Ectodermal cell (in vitro differentiated cells): Measurements from ENCODE around the gene SRMS.

Experiments used
- H3K27ac ChIP-seq: 2 replicates; pipeline ENCODE4 v1.7.0; 2013; ENCODE audit warnings: mild to moderate bottlenecking, low read depth, low read length; ENCODE audit not compliant: insufficient read depth, poor library complexity, severe bottlenecking
- H3K27me3 ChIP-seq: 2 replicates; pipeline ENCODE4 v1.7.0; 2013; ENCODE audit warnings: mild to moderate bottlenecking, low read length; ENCODE audit not compliant: insufficient read depth, control insufficient read depth, poor library complexity, severe bottlenecking
- H3K36me3 ChIP-seq: one replicate; pipeline ENCODE4 v1.7.0; 2013; ENCODE audit warnings: low read length; ENCODE audit not compliant: control insufficient read depth, insufficient read depth
- H3K4me1 ChIP-seq: one replicate; pipeline ENCODE4 v1.7.0; 2013; ENCODE audit warnings: low read length; ENCODE audit not compliant: control insufficient read depth, insufficient read depth
- H3K4me3 ChIP-seq: 2 replicates; pipeline ENCODE4 v1.7.0; 2013; ENCODE audit warnings: low read depth, low read length, control low read depth; ENCODE audit not compliant: insufficient read depth
- H3K9me3 ChIP-seq: 2 replicates; pipeline ENCODE4 v1.7.0; 2013; ENCODE audit warnings: mild to moderate bottlenecking, low read length, moderate library complexity; ENCODE audit not compliant: control insufficient read depth
- WGBS, 2 experiments: methylation state at CpG; one replicate each; pipeline ENCODE4 v1.1.7; 2013; ENCODE audit warnings: missing lambda C conversion rate in 2 of 2; 5-methylcytosine and 5-hydroxymethylcytosine counted together

SRMS gene

DNA sequence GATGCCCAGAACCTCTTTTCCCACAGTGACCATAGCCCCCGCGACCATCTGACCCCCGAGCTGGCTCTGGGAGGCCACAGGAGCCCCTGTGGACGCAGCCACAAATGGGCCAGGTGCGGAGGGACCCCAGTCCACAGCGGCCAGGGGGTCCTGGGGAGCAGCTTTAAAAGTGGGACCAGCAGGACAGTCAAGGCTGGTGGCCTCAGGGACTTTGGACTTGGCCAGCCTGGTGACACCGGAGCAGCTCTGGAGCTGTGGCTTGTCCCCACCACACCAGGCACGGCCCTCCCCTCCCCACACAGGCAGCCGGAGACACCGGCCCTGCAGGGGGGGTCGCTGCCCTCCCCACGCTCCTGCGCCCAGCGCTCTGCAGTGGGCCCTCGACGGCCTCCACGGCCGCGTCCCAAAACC lies 9.9 kb upstream of the SRMS start:
- Histone ChIP-seq H3K4me1 (peaks cover 15% of the 10 kb centered on the region), H3K9me3 (no peaks in the 10 kb centered on the region), H3K27me3 (peaks cover 5% of the 10 kb centered on the region), H3K36me3 (no peaks in the 10 kb centered on the region), H3K27ac (no peak overlapping the region), H3K4me3 (no peak overlapping the region)
- 91 to 93% methylated on average over 19 of the region's 19 CpGs for WGBS, 2 experiments

DNA sequence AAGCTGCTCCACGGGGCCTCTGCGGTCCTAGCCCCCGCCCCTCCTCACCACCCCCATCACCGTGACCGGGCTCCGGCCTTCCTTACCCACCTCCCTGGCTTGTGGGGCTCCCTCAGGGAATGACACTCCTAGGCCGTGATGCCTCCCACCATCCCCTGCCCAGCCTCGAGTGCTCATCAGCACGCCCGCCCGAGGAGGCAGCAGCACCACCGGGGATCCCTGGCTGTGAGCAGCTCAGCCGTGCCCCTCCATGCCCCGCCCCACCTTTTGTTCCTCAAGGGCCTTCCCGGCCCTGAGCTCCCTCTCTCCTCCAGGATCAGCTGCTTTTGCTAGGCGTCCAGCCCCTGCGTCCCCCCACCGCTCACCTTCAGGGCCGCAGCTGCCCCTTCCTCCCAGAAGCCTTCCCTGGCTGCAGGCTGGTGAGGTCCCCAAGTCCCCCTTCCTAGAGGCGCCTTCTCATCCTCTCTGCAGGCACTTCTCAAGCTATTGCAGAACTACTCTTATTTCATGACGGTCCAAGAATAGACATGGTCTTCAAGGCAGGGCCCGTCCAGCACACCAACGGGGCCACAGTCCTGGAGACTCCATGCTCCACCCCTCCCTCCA lies 9.4 kb upstream of the SRMS start:
- H3K9me3 ChIP-seq = no peaks in the 10 kb centered on the region
- peaks cover 5% of the 10 kb centered on the region for H3K27me3 ChIP-seq
- H3K36me3 ChIP-seq = no peaks in the 10 kb centered on the region
- H3K4me1 ChIP-seq = peaks cover 15% of the 10 kb centered on the region
- 49 to 50% methylated on average over 23 of the region's 23 CpGs for WGBS, 2 experiments
- H3K27ac ChIP-seq = no peak overlapping the region
- H3K4me3 ChIP-seq = no peak overlapping the region

DNA sequence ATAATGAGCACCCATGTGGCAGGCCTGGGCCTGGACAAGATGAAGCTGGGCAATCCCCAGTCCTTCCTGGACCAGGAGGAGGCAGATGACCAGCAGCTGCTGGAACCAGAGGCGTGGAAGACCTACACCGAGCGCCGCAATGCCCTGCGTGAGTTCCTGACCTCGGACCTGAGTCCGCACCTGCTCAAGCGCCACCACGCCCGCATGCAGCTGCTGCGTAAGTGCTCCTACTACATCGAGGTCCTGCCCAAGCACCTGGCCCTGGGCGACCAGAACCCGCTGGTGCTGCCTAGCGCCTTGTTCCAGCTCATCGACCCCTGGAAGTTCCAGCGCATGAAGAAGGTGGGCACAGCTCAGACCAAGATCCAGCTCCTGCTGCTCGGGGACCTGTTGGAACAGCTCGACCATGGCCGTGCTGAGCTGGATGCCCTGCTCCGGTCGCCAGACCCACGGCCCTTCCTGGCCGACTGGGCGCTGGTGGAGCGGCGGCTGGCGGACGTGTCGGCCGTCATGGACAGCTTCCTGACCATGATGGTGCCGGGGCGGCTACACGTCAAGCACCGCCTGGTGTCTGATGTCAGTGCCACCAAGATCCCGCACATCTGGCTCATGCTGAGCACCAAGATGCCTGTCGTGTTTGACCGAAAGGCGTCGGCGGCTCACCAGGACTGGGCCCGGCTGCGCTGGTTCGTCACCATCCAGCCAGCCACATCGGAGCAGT lies 8.3 kb upstream of the SRMS start:
- H3K27ac ChIP-seq = no peak overlapping the region
- H3K4me3 ChIP-seq = no peak overlapping the region
- peaks cover 5% of the 10 kb centered on the region for H3K27me3 ChIP-seq
- no peaks in the 10 kb centered on the region for H3K36me3 ChIP-seq
- peaks cover 15% of the 10 kb centered on the region for H3K4me1 ChIP-seq
- no peaks in the 10 kb centered on the region for H3K9me3 ChIP-seq
- 95 to 96% methylated on average over 45 of the region's 45 CpGs for WGBS, 2 experiments

DNA sequence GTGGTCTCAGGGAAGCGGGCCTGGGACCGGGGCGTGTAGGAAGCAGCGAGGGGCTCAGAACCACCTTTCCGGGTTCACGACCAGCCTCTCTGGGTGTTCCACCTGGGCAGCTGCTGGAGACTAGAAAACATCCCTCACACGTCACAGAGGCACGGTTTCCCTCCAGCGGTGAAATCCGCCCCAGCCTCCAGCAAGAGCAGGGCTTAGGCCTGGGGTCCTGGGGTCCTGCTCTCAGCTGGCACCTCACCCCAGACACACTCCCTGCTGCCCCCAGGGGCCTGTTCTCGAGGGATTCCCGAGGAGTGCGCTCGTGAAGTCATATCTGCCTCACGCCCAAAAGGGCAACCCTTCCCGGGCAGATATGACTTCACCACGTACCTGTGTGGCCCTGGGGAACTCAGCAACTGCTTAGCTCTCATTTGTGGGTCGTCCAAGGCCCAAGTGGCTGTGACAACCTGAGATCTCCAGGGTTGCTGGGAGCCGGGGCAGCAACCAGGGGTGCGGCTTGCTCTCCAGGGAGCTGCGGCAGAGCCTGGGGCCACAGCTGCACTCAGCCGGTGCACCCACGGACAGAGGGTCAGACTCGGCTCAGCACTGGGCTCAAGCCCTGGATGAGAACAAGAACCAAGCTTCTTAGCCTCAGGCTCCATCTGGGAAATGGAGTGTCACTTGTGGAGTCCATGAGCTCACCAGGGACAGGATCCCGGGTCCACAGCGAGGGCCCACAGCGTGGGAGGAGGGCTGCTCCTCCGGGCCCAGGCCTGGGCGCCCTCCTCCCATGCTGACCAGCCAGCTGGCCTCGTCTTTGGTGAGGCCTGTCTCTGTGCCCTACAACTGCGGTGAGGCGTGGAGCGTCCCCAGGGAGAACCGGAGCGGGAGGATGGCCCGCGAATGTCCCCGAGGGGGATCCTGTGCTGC lies 7.1 kb upstream of the SRMS start:
- WGBS, 2 experiments = 72 to 75% methylated on average over 38 of the region's 38 CpGs

DNA sequence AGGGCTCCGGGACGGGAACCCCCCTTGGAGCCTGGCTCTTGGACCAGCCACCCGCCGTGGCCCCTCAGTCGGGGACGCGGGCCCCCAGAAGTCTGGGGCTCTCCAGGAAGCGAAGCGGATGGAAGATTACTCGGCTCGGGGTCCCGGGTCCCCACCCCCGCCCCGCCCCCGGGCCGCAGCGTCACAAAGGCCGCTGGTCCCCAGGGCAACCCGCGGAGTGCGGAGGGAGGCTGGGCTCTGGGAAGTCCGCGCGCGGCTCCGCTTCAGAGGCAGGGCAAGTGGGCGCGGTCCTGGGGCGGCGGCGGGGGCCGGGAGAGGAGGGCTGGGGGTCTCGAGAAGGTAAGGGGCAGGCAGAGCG lies 6.4 kb upstream of the SRMS start, which contains the start of gene FNDC11:
Gene FNDC11 (plus strand): TSS at position 227 of the 358 bp plus-strand sequence. CDS start 1,505 bp downstream, outside the sequence.
- H3K9me3 ChIP-seq = no peaks in the 10 kb centered on the region
- H3K27ac ChIP-seq = peak within 1 kb of the TSS; percentile 61
- H3K27me3 ChIP-seq = peaks cover 5% of the 10 kb centered on the region
- H3K36me3 ChIP-seq = no peaks in the 10 kb centered on the region
- peak within 1 kb of the TSS; percentile 54 for H3K4me3 ChIP-seq
- WGBS, 2 experiments = 1% methylated on average over 34 of the region's 34 CpGs
- H3K4me1 ChIP-seq = peaks cover 15% of the 10 kb centered on the region

More for the DNA sequence above, 7.1 kb upstream of the SRMS start:
- peaks cover 15% of the 10 kb centered on the region for H3K4me1 ChIP-seq
- no peak overlapping the region for H3K27ac ChIP-seq
- H3K9me3 ChIP-seq = no peaks in the 10 kb centered on the region
- peak overlapping the region; percentile 54 for H3K4me3 ChIP-seq
- H3K27me3 ChIP-seq = peaks cover 5% of the 10 kb centered on the region
- no peaks in the 10 kb centered on the region for H3K36me3 ChIP-seq

DNA sequence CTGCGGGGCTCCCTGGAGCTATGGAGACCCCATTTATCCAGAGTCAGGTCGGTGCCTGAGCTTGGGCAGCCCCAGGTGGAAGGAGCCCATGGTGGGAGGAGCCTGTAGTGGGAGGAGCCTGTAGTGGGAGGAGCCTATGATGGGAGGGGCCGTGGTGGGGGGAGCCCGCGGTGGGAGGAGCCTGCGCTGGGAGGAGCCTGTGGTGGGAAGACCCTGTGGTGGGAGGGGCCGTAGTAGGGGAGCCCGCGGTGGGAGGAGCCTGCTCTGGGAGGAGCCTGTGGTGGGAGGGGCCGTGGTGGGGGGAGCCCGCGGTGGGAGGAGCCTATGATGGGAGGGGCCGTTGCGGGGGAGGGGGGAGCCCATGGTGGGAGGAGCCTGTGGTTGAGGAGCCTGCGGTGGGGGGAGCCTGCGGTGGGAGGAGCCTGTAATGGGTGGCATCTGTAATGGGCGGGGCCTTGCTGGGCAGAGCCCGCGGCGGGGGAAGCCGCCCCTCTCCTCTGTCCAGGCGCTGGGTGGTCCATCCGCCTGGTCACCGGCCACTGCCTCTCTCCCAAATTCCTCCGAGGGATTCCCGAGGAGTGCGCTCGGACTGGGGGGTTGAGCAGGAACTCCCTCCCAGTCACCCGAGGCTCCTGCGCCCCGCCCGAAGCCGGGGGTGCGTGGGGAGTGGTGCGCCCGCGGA lies 5.8 kb upstream of the SRMS start:
- H3K27me3 ChIP-seq = peaks cover 5% of the 10 kb centered on the region
- peak overlapping the region; percentile 61 for H3K27ac ChIP-seq
- 3 to 4% methylated on average over 37 of the region's 37 CpGs for WGBS, 2 experiments
- no peaks in the 10 kb centered on the region for H3K9me3 ChIP-seq
- H3K4me3 ChIP-seq = peak overlapping the region; percentile 54
- no peaks in the 10 kb centered on the region for H3K36me3 ChIP-seq
- H3K4me1 ChIP-seq = peaks cover 15% of the 10 kb centered on the region

DNA sequence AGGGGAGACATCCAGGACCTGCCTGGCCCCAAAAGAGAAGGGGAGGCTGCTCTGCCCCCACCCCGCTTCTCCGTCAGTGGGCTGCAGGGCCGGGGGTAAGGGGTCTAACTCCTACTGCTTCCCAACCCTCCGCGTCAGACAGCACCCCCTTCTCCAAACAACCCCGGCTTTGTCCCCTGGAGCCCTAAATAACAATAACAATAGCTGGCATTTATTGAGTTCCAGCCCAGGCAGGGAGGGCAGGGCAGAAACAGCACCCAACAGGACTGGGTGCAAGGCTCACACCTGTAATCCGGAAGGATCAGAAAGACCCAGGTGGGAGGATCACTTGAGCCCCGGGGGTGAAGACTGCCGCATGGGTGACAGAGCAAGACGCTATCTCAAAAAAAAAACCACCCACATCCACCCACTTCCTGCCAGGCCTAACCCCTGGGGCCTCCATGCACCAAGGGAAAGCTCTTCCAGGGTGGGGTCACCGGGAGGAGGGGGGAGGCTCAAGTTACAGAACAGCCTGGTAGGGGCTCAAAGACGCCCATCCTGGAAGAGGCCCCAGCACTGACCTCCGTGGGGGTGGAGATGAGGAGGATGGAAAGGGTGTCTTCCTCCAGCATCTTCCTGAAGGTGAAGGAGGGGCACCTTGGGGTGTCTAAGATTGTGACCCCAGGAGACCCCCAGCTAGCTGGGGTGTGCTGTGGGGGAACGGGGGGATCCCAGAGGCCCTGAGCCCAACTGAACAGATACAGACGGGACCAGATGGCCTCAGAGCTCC lies 5.1 kb upstream of the SRMS start:
- WGBS, 2 experiments = 33 to 37% methylated on average over 15 of the region's 15 CpGs
- H3K27me3 ChIP-seq = peaks cover 5% of the 10 kb centered on the region
- H3K4me1 ChIP-seq = peaks cover 15% of the 10 kb centered on the region
- no peak overlapping the region for H3K4me3 ChIP-seq
- H3K36me3 ChIP-seq = no peaks in the 10 kb centered on the region
- no peak overlapping the region for H3K27ac ChIP-seq
- no peaks in the 10 kb centered on the region for H3K9me3 ChIP-seq

DNA sequence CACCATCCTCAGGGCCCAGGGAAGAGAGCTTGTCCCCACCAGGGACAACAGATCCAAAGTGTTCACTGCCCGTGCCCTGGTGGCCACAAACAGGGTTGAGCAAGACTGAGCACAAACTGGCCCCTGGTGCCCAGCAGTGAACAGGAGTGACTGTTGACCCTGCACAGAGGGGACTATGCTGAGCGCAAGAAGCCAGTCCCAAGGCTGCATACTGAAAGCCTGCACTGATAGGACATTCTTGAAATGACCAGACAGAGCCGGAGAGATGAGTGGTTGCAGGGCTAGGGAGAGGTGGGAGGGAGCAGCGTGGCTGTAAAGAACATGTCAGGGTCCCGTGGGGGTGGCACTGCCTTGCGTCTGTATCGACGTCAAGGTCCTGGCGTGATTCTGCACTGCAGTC lies 3.5 kb upstream of the SRMS start:
- Histone ChIP-seq H3K27me3 (peaks cover 5% of the 10 kb centered on the region), H3K4me1 (peaks cover 7% of the 10 kb centered on the region), H3K36me3 (no peaks in the 10 kb centered on the region), H3K9me3 (no peaks in the 10 kb centered on the region), H3K4me3 (no peak overlapping the region), H3K27ac (no peak overlapping the region)
- WGBS, 2 experiments = 77 to 83% methylated on average over 9 of the region's 9 CpGs

DNA sequence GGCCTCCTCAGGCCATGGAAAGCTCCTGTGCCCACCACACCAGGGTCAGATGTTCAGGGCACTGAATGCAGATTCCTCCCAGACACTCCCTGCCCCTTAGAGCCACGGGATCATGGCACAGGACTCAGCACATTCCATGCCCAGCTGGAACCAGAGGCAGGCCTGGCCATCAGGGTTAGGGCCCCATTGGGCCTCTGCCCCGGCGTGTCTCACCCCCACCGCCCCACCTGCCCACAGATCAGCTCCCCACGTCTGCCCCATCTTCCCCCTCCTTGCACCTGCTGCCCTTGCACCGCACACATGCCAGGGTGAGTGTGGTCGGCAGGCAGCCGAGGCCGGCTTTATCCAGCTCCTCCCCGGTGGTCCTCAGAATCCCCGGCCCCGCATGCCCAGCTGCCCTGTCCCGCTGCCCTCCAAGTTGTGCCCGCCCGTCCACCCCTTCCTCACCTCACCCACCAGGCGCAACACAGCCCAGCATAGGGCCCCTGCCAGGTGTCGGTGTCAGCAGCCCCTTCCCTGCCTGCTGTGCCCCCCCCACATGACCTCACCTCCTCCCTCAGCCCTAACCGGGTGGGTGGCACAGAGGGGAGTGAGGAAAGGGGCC lies 2.2 kb upstream of the SRMS start:
- no peak overlapping the region for H3K4me3 ChIP-seq
- H3K27me3 ChIP-seq = peaks cover 2% of the 10 kb centered on the region
- H3K36me3 ChIP-seq = no peaks in the 10 kb centered on the region
- WGBS, 2 experiments = 90 to 91% methylated on average over 18 of the region's 18 CpGs
- no peaks in the 10 kb centered on the region for H3K4me1 ChIP-seq
- H3K27ac ChIP-seq = no peak overlapping the region
- H3K9me3 ChIP-seq = no peaks in the 10 kb centered on the region
